HL-60 (cell line): ENCODE results near the gene DET1.
"Not testable (repeated sequence)": the region's sequence is repeated elsewhere in the genome, so short reads cannot be mapped to it uniquely, and the experiment has no call there.

ENCODE experiments used
- CTCF ChIP-seq: IDR thresholded peaks from one replicate; pipeline ENCODE4 v1.5.1; 2011; ENCODE audit warnings: low read length, control low read depth, inconsistent platforms; ENCODE audit not compliant: insufficient read depth
- POLR2AphosphoS5 ChIP-seq: IDR thresholded peaks from 2 replicates; pipeline ENCODE4 v1.6.1; 2012; ENCODE audit warnings: low read depth

- TF ChIP-seq CTCF, POLR2AphosphoS5: not testable (repeated sequence)
Measured at GRCh38 chr15:88558026-88558425, 11.5 kb upstream of the DET1 start.
